H9 (cell line): Measurements from ENCODE around the gene STON2. TPM values are rescaled to one million over a fixed set of nuclear protein-coding genes. Genes with fewer than 3 reads are reported as not detected.

Experiments
- DNase-seq: peaks from one replicate; pipeline ENCODE4 v3.0.0-alpha.2; 2017
- H2AFZ ChIP-seq: one replicate; pipeline ENCODE4 v1.6.1; 2013; ENCODE audit warnings: mild to moderate bottlenecking, low read length, control low read depth, moderate library complexity
- H2AK5ac ChIP-seq: 2 replicates; pipeline ENCODE4 v1.6.1; 2013; ENCODE audit warnings: low read length, control low read depth, mixed read lengths; ENCODE audit not compliant: insufficient read length
- H2BK120ac ChIP-seq: one replicate; pipeline ENCODE4 v1.6.1; 2013; ENCODE audit warnings: low read depth, mild to moderate bottlenecking, low read length, control low read depth, inconsistent platforms; ENCODE audit not compliant: poor library complexity, severe bottlenecking
- H2BK12ac ChIP-seq: 2 replicates; pipeline ENCODE4 v1.6.1; 2013; ENCODE audit warnings: low read length, control low read depth, mixed read lengths, low read depth; ENCODE audit not compliant: insufficient read length
- H2BK15ac ChIP-seq: 2 replicates; pipeline ENCODE4 v1.6.1; 2013; ENCODE audit warnings: low read depth, low read length, control low read depth
- H2BK20ac ChIP-seq: one replicate; pipeline ENCODE4 v1.6.1; 2013; ENCODE audit warnings: low read depth, mild to moderate bottlenecking, low read length, control low read depth, inconsistent platforms; ENCODE audit not compliant: poor library complexity, severe bottlenecking
- H2BK5ac ChIP-seq: 2 replicates; pipeline ENCODE4 v1.6.1; 2013; ENCODE audit warnings: low read length, control low read depth, mixed read lengths; ENCODE audit not compliant: insufficient read length
- H3K14ac ChIP-seq: 2 replicates; pipeline ENCODE4 v1.6.1; 2013; ENCODE audit warnings: low read length, control low read depth; ENCODE audit not compliant: insufficient read depth
- H3K18ac ChIP-seq: 2 replicates; pipeline ENCODE4 v1.6.1; 2013; ENCODE audit warnings: low read depth, mild to moderate bottlenecking, mixed read lengths, low read length, control low read depth; ENCODE audit not compliant: insufficient read length
- H3K23ac ChIP-seq: 2 replicates; pipeline ENCODE4 v1.6.1; 2013; ENCODE audit warnings: low read length, control low read depth, mixed read lengths, low read depth; ENCODE audit not compliant: insufficient read length
- H3K23me2 ChIP-seq: 2 replicates; pipeline ENCODE4 v1.6.1; 2013; ENCODE audit warnings: low read depth, mild to moderate bottlenecking, mixed read lengths, low read length, control low read depth; ENCODE audit not compliant: insufficient read length, poor library complexity, severe bottlenecking
- H3K27ac ChIP-seq: 2 replicates; pipeline ENCODE4 v1.5.1; 2013; ENCODE audit warnings: low read length, control low read depth, mixed read lengths, low read depth; ENCODE audit not compliant: insufficient read length
- H3K27me3 ChIP-seq: 2 replicates; pipeline ENCODE4 v1.6.1; 2013; ENCODE audit warnings: low read length, control low read depth, inconsistent platforms; ENCODE audit not compliant: insufficient read depth
- H3K4ac ChIP-seq: 2 replicates; pipeline ENCODE4 v1.6.1; 2013; ENCODE audit warnings: low read depth, mild to moderate bottlenecking, control low read depth, inconsistent platforms, low read length, moderate library complexity
- H3K4me1 ChIP-seq: 2 replicates; pipeline ENCODE4 v1.6.1; 2013; ENCODE audit warnings: low read length, control low read depth, inconsistent platforms; ENCODE audit not compliant: insufficient read depth
- H3K4me2 ChIP-seq: 2 replicates; pipeline ENCODE4 v1.6.1; 2013; ENCODE audit warnings: low read length, control low read depth, mixed read lengths; ENCODE audit not compliant: insufficient read length, insufficient read depth
- H3K56ac ChIP-seq: 2 replicates; pipeline ENCODE4 v1.6.1; 2013; ENCODE audit warnings: low read depth, mild to moderate bottlenecking, mixed read lengths, low read length, control low read depth; ENCODE audit not compliant: insufficient read length
- H3K79me1 ChIP-seq: 2 replicates; pipeline ENCODE4 v1.6.1; 2013; ENCODE audit warnings: low read depth, mild to moderate bottlenecking, moderate library complexity, low read length, control low read depth, inconsistent platforms; ENCODE audit not compliant: insufficient read depth, poor library complexity, severe bottlenecking
- H3K79me2 ChIP-seq: 2 replicates; pipeline ENCODE4 v1.6.1; 2013; ENCODE audit warnings: low read length, control low read depth, inconsistent platforms; ENCODE audit not compliant: insufficient read depth
- H3K9ac ChIP-seq: 2 replicates; pipeline ENCODE4 v1.6.1; 2013; ENCODE audit warnings: low read length, control low read depth, mixed read lengths; ENCODE audit not compliant: insufficient read length; ENCODE audit errors: extremely low read depth
- H3K9me3 ChIP-seq: one replicate; pipeline ENCODE4 v1.6.1; 2013; ENCODE audit warnings: low read depth, low read length, inconsistent platforms; ENCODE audit not compliant: control insufficient read depth
- H3T11ph ChIP-seq: one replicate; pipeline ENCODE4 v1.6.1; 2013; ENCODE audit warnings: mild to moderate bottlenecking, low read length, control low read depth, inconsistent platforms
- H4K20me1 ChIP-seq: one replicate; pipeline ENCODE4 v1.6.1; 2013; ENCODE audit not compliant: control insufficient read depth, insufficient read length, insufficient read depth
- H4K5ac ChIP-seq: 2 replicates; pipeline ENCODE4 v1.6.1; 2013; ENCODE audit warnings: low read depth, mild to moderate bottlenecking, mixed read lengths, low read length, control low read depth; ENCODE audit not compliant: insufficient read length
- H4K8ac ChIP-seq: replicated peaks from 2 replicates; pipeline ENCODE4 v1.6.1; 2013; ENCODE audit warnings: low read length, control low read depth, mixed read lengths, low read depth; ENCODE audit not compliant: insufficient read length
- H4K91ac ChIP-seq: 2 replicates; pipeline ENCODE4 v1.6.1; 2013; ENCODE audit warnings: low read depth, mild to moderate bottlenecking, moderate library complexity, mixed read lengths, low read length, control low read depth; ENCODE audit not compliant: insufficient read length
- H3K27ac Mint-ChIP-seq, 3 experiments: 2 replicates in 2 of 3; 3 replicates in 1 of 3; pipeline ENCODE4 v1.8.0; 2020 to 2021; ENCODE audit warnings: mixed read lengths in 3 of 3, mild to moderate bottlenecking in 1 of 3, moderate library complexity in 1 of 3
- H3K27me3 Mint-ChIP-seq: 2 replicates; pipeline ENCODE4 v1.8.0; 2021; ENCODE audit warnings: low read depth, mild to moderate bottlenecking, moderate library complexity, mixed read lengths
- H3K36me3 Mint-ChIP-seq, 3 experiments: 2 replicates in 2 of 3; 3 replicates in 1 of 3; pipeline ENCODE4 v1.8.0; 2020 to 2021; ENCODE audit warnings: low read depth in 3 of 3, mixed read lengths in 3 of 3; ENCODE audit not compliant: insufficient read depth in 1 of 3
- H3K4me1 Mint-ChIP-seq, 2 experiments: 2 replicates each; pipeline ENCODE4 v1.8.0; 2020; ENCODE audit warnings: mixed read lengths in 2 of 2
- H3K4me3 Mint-ChIP-seq, 2 experiments: 2 replicates in 1 of 2; 3 replicates in 1 of 2; pipeline ENCODE4 v1.8.0; 2020 to 2021; ENCODE audit warnings: mild to moderate bottlenecking in 2 of 2, mixed read lengths in 2 of 2, moderate library complexity in 1 of 2
- H3K9me3 Mint-ChIP-seq, 2 experiments: 2 replicates in 1 of 2; 3 replicates in 1 of 2; pipeline ENCODE4 v1.8.0; 2020; ENCODE audit warnings: mild to moderate bottlenecking in 2 of 2, mixed read lengths in 2 of 2, moderate library complexity in 1 of 2
- CTCF ChIP-seq: fragments of 200-600 bp; sonication (generic); conservative IDR thresholded peaks from 3 replicates; pipeline ENCODE4 v1.8.0; 2021; ENCODE audit warnings: antibody characterized with exemption, mild to moderate bottlenecking
- WGBS: extraction: QIAGEN DNeasy Blood & Tissue Kit; methylation state at CpG from one replicate; pipeline ENCODE4 v1.1.7; 2013; ENCODE audit warnings: missing lambda C conversion rate, low lambda C conversion rate, mixed read lengths; ENCODE audit not compliant: insufficient read length; ENCODE audit errors: extremely low coverage; 5-methylcytosine and 5-hydroxymethylcytosine counted together
- total RNA-seq: library from RNA; stranded (reverse); gene quantifications from 2 replicates; pipeline ENCODE4 v1.2.1, GENCODE V29; 2021

Gene STON2
- total RNA-seq, 1 experiment from 2014 or later: 62.9 TPM

- DNase-seq: no peak
- Mint-ChIP-seq H3K4me3 (no peak overlapping the region), H3K27ac (peak overlapping the region; percentile 12 to 89 (median 86); a peak in 6 of 7 replicates), H3K36me3 (peaks cover 5 to 10% (median 6%) of the 10 kb centered on the region in 3 experiments), H3K9me3 (peaks cover under 1 to 11% of the 10 kb centered on the region in 2 experiments; a peak in 2 of 5 replicates), H3K27me3 (no peaks in the 10 kb centered on the region), H3K4me1 (peaks cover 74 to 75% of the 10 kb centered on the region in 2 experiments)
- Histone ChIP-seq H3K56ac (no peak overlapping the region), H3K14ac (no peak overlapping the region), H4K5ac (no peak overlapping the region), H3K4me2 (no peak overlapping the region), H2BK12ac (no peak overlapping the region), H3K27me3 (no peaks in the 10 kb centered on the region), H2BK20ac (no peak overlapping the region), H2BK15ac (no peak overlapping the region), H3T11ph (peak overlapping the region; percentile 70), H3K9me3 (no peaks in the 10 kb centered on the region), H4K20me1 (no peaks in the 10 kb centered on the region), H2AFZ (no peak overlapping the region), H3K4me1 (peaks cover 7% of the 10 kb centered on the region; the same call in 1 of the 2 replicates), H4K8ac (no peak overlapping the region), H3K18ac (no peak overlapping the region), H3K79me2 (no peaks in the 10 kb centered on the region; the same call in 1 of the 2 replicates), H3K9ac (no peak overlapping the region), H2BK5ac (no peak overlapping the region), H3K4ac (no peak overlapping the region), H4K91ac (no peak overlapping the region), H3K79me1 (no peaks in the 10 kb centered on the region), H3K23ac (no peak overlapping the region), H2BK120ac (no peak overlapping the region), H3K27ac (no peak overlapping the region), H2AK5ac (no peak overlapping the region), H3K23me2 (no peaks in the 10 kb centered on the region)
- WGBS: no CpG with 5 or more reads among the region's 3 CpGs
- TF ChIP-seq CTCF: no peak
Measured at GRCh38 chr14:81312289-81312876, 87.7 kb downstream of the STON2 start.
